GM18951 (cell line): Measurements from ENCODE around the gene GRK3.
"Not testable (repeated sequence)": the region's sequence is repeated elsewhere in the genome, so short reads cannot be mapped to it uniquely, and the experiment has no call there.

Experiments
- POLR2A ChIP-seq: IDR thresholded peaks from 4 replicates; pipeline ENCODE4 v1.6.1; 2011; ENCODE audit warnings: mild to moderate bottlenecking; ENCODE audit not compliant: insufficient read length, insufficient read depth; ENCODE audit errors: extremely low read depth
- in situ Hi-C: fragments of 300-500 bp; cut with MboI; formaldehyde crosslinking; loops from one replicate; pipeline ENCODE4 v1.12.0; 2022; ENCODE audit warnings: low sequenced_read_pairs, mixed read lengths, inconsistent platforms; ENCODE audit not compliant: unreplicated experiment

Gene GRK3

GRCh38 chr22:25564320-25564978 lies at the start of gene GRK3:
TSS of gene GRK3 (plus strand) at chr22:25564675. CDS start at chr22:25565041, 366 bp downstream.
- peak; percentile 78 for TF ChIP-seq POLR2A

GRCh38 chr22:25518000-25518663 lies 46.3 kb upstream of the GRK3 start:
- no peak for TF ChIP-seq POLR2A
- in situ Hi-C loops = no loop called here

More at GRCh38 chr22:25564320-25564978, at the start of gene GRK3:
- in situ Hi-C loops = no loop called here

GRCh38 chr22:25525376-25525775 lies 39.1 kb upstream of the GRK3 start:
- in situ Hi-C loops = no loop called here

GRCh38 chr22:25525804-25526584 lies 38.5 kb upstream of the GRK3 start:
- in situ Hi-C loops = not testable (repeated sequence)

More at GRCh38 chr22:25525376-25525775, 39.1 kb upstream of the GRK3 start:
- TF ChIP-seq POLR2A = no peak

GRCh38 chr22:25527016-25527415 lies 37.5 kb upstream of the GRK3 start:
- in situ Hi-C loops = not testable (repeated sequence)

GRCh38 chr22:25528068-25528467 lies 36.4 kb upstream of the GRK3 start:
- in situ Hi-C loops = not testable (repeated sequence)

GRCh38 chr22:25529059-25529458 lies 35.4 kb upstream of the GRK3 start:
- in situ Hi-C loops = not testable (repeated sequence)

GRCh38 chr22:25529541-25530137 lies 34.8 kb upstream of the GRK3 start:
- in situ Hi-C loops = not testable (repeated sequence)

- in situ Hi-C loops = not testable (repeated sequence)
Observed at GRCh38 chr22:25531677-25532076, 32.8 kb upstream of the GRK3 start.

- TF ChIP-seq POLR2A = no peak
- in situ Hi-C loops = no loop called here
Observed at GRCh38 chr22:25534724-25535123, 29.8 kb upstream of the GRK3 start.

- in situ Hi-C loops = no loop called here
- no peak for TF ChIP-seq POLR2A
Observed at GRCh38 chr22:25536589-25536988, 27.9 kb upstream of the GRK3 start.

GRCh38 chr22:25540166-25540907 lies 24.1 kb upstream of the GRK3 start:
- in situ Hi-C loops = no loop called here
- no peak for TF ChIP-seq POLR2A

GRCh38 chr22:25540908-25541660 lies 23.4 kb upstream of the GRK3 start:
- in situ Hi-C loops = no loop called here

More at GRCh38 chr22:25540908-25541660, 23.4 kb upstream of the GRK3 start:
- TF ChIP-seq POLR2A = no peak
